Lower leg skin (tissue), 4 donors: ENCODE data around the gene KIAA0930. TPM values are rescaled to one million over a fixed set of nuclear protein-coding genes. Genes with fewer than 3 reads are reported as not detected.

Experiments
- DNase-seq, 2 donors: peaks; one replicate each; pipeline ENCODE4 v3.0.0-alpha.2; 2019; ENCODE audit warnings: low spot score in 2 of 2
- H3K4me3 ChIP-seq: fragments of 200-600 bp; sonication (generic); 2 replicates; pipeline ENCODE4 v1.5.1; 2017; ENCODE audit warnings: mild to moderate bottlenecking, low read depth; ENCODE audit not compliant: poor library complexity, severe bottlenecking
- POLR2A ChIP-seq, 2 donors: fragments of 450-650 bp; IDR thresholded peaks; one replicate each; pipeline ENCODE4 v1.6.1; 2016 to 2017; ENCODE audit warnings: antibody characterized with exemption in 2 of 2, mild to moderate bottlenecking in 1 of 2, moderate library complexity in 1 of 2
- WGBS, 2 donors: methylation state at CpG; one replicate each; pipeline ENCODE4 v1.1.5; 2018; 5-methylcytosine and 5-hydroxymethylcytosine counted together
- intact Hi-C: fragments of 100-400 bp; cut with DNase I; formaldehyde crosslinking; loops from one replicate; pipeline ENCODE4 v1.15.0; 2023; ENCODE audit warnings: low total_unique reads
- total RNA-seq, 4 donors: library from RNA; depleted of rRNA; stranded (reverse); fragments of >200 nt; gene quantifications; one replicate each; pipeline ENCODE4 v1.1.0, GENCODE V29; 2016
- TF ChIP-seq, protein P1 (sequence below), 3 donors: fragments of 450-650 bp; IDR thresholded peaks; one replicate each; pipeline ENCODE4 v1.5.1; 2016; ENCODE audit warnings: antibody characterized with exemption in 3 of 3, mild to moderate bottlenecking in 3 of 3, moderate library complexity in 2 of 3

The KIAA0930 gene
- total RNA-seq, 4 donors from 2014 or later = 47.6 to 143 (median 96.8) TPM

DNA sequence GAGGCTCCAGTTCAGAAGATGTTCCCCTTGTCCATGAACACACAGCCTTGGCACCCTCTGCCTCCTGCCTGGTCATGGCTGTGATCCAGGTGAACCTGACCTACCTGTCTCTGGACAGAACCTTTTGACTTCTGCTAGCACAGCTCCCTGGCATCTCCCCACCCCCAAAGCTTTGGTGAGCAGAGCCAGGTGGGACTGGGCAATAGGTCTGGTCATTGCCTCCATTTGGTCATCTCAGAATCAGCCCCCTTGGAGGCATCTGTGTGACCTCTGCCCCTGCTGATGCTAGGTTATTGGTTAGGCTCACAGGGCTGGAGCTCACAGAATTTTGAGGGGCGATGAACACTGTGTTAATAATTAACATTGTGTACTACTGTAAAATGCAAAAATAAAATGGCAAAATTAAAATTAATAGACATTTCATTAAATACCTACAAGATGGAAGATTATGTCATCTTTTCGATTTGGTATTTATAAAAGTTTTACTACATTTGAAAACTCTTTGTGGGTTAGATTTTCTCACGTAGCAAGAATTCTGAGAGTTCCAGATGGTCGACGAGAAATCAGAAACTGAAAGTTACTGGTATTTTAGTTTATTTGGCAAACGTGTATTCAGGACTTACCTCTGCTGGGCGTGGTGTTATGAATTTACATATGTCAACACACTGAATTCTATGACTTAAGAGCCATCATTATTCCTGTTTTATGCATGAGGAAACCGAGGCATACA, 8.3 kb upstream of the KIAA0930 start:
- no peak for TF ChIP-seq POLR2A (IDR thresholded peaks at IDR 0.05)
- H3K4me3 ChIP-seq = no peak overlapping the region
- intact Hi-C loops = no loop called here
- no peak for DNase-seq
- 52 to 54% methylated on average over 8 of the region's 8 CpGs for WGBS, 2 donors

DNA sequence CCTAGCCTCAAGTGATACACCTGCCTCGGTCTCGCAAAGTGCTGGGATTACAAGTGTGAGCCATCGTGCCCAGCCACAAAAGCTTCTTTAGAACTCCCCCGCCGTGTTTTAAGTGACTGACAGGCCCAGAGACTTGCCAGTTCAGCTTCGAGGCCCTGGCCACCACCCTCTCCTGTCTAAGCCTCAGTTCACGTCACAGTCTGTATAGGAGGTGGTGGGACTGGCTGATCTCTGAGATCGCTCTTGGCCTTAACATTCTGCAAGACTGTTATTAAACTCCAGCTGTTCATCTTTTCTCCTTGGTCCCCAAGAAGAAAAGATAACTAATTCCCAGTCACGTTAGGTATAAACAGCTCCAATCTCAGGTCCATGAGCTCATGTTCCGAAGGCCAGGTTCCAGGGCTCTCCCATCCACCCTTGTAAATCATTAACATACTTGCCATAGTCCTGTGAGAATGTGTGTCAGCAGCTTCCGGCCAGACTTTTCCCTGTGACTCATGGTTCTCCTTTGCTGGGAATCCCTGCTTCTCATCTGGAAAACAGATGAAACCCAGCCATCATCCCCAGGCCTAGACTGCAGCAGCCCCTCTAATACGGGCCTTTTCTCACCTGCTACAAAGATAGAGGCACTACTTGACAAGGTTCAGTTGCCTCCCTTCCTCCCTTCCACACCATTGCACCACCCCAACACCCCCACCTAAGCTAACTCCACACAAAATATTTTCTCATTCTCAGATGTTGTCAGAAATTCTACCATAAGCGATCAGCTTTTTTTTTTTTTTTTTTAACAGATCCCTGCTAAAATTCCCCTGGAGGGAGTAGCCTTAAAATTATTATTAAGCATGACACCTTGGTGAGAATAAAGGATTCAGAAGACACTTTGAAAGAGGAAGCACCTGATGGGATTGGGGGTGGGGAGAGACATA, 5.6 kb upstream of the KIAA0930 start:
- 34 to 44% methylated on average over 13 of the region's 13 CpGs for WGBS, 2 donors
- DNase-seq = peak; percentile 73 to 93
- H3K4me3 ChIP-seq = no peak overlapping the region
- intact Hi-C loops = no loop called here
- TF ChIP-seq, protein P1, sequence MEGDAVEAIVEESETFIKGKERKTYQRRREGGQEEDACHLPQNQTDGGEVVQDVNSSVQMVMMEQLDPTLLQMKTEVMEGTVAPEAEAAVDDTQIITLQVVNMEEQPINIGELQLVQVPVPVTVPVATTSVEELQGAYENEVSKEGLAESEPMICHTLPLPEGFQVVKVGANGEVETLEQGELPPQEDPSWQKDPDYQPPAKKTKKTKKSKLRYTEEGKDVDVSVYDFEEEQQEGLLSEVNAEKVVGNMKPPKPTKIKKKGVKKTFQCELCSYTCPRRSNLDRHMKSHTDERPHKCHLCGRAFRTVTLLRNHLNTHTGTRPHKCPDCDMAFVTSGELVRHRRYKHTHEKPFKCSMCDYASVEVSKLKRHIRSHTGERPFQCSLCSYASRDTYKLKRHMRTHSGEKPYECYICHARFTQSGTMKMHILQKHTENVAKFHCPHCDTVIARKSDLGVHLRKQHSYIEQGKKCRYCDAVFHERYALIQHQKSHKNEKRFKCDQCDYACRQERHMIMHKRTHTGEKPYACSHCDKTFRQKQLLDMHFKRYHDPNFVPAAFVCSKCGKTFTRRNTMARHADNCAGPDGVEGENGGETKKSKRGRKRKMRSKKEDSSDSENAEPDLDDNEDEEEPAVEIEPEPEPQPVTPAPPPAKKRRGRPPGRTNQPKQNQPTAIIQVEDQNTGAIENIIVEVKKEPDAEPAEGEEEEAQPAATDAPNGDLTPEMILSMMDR (IDR thresholded peaks at IDR 0.05) = no peak
- TF ChIP-seq POLR2A (IDR thresholded peaks at IDR 0.05) = no peak

DNA sequence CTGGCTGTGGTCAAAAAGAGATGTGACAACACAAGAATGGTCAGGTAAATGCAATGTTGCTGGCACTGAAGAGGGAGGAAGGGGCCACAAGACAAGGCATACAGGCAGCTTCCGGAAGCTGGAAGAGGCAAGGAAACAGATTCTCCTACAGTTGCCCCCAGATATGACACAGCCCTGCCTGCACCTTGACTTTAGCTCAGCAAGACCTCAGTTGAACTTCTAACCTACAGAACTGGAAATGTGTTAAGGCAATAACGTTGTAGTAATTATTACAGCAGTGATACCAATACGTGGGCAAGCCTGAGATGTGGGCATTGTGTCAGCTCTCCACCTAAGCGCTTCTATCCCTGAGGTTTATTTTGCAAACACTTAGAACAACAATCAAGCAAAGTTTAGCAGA, 4.2 kb upstream of the KIAA0930 start:
- WGBS, 2 donors = 67 to 70% methylated on average over 4 of the region's 4 CpGs
- no peak for DNase-seq
- no peak overlapping the region for H3K4me3 ChIP-seq
- TF ChIP-seq, protein P1 (IDR thresholded peaks at IDR 0.05) = no peak
- no peak for TF ChIP-seq POLR2A (IDR thresholded peaks at IDR 0.05)
- intact Hi-C loops = no loop called here

DNA sequence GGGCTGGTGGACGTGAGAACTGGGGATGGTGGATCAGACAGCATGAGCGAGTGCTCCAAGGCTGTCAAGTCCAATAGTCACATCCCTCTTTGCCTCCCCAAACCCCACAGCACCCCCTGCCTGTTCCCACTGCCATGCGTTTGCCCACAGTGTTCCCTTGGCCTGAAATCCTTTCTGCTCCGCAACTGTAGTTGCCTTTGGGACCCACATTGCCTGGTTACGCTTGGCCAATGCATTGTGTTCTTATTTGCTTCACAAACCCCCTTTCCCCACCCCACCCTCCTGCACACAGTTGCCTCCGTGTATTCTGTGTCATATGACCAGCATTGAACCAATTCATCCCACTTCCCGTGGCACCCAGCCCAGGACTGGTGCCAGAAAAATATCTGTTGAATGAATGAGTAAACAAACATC, 2.1 kb upstream of the KIAA0930 start:
- H3K4me3 ChIP-seq = no peak overlapping the region
- intact Hi-C loops = no loop called here
- WGBS, 2 donors = 54 to 61% methylated on average over 7 of the region's 7 CpGs
- DNase-seq = no peak
- TF ChIP-seq POLR2A (IDR thresholded peaks at IDR 0.05) = no peak
- TF ChIP-seq, protein P1 (IDR thresholded peaks at IDR 0.05) = no peak

DNA sequence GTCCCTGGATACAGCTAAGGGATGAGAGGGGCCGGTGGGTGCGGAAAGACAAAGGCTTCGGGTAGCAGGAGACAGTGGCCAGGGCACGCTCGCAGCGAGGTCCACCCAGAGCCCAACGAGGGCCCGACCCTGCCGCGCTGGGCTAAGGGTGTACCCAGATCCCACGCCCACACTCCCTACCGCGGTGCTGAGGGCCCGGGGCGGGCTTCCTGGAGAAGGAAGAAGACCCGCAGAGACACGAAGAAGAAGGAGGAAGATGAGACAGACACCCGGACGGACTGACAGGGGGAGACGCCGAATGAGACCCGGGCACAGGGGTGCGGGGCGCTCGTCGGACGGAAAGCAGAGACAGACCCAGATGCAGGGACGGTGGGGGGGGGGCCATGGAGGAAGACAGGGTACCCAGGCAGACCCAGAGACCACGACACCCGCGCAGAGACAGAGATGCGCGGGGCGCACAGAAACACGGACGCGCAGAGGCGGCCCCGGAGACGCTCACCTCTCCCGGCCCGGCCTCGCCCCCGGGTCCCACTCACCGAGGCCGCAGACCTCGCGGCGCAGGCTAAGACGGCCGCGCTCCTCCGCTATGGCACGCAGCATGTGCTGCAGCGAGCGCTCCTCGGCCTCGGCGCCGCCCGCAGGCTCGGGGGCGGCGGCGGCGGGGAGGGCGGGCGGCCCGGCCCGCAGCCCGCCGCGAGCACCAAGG, 437 bp downstream of the KIAA0930 start:
- intact Hi-C loops = no loop called here
- peak overlapping the region; percentile 61 for H3K4me3 ChIP-seq
- no peak for DNase-seq
- no peak for TF ChIP-seq POLR2A (IDR thresholded peaks at IDR 0.05)
- TF ChIP-seq, protein P1 (IDR thresholded peaks at IDR 0.05) = no peak
- 0 to 1% methylated on average over 42 to 51 of the region's 73 CpGs for WGBS, 2 donors

DNA sequence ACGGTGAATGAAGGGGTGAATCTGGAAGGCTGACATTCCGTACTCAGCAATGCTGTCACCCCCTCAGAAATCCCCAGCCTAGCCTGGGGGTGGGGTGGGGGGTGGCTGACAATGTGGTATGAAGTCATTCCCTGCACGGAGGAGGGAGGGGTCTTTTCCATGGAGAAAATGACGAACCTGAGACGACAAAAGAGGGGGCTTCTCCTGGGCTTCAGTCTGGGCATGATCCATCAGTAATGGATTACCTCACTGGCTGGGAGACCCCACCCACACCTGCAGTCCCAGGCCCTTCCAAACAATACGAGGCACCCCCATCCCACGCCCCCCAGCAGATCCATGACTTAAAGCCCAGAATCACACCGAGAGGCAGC, 1.0 kb downstream of the KIAA0930 start:
- 19 to 22% methylated on average over 7 to 8 of the region's 8 CpGs for WGBS, 2 donors
- peak overlapping the region; percentile 61 for H3K4me3 ChIP-seq
- no peak for DNase-seq
- TF ChIP-seq, protein P1 (IDR thresholded peaks at IDR 0.05) = no peak
- no peak for TF ChIP-seq POLR2A (IDR thresholded peaks at IDR 0.05)
- intact Hi-C loops = no loop called here
